HFF-Myc (cell line): ENCODE results near the gene C5orf46.

Source experiments
- DNase-seq: peaks from one replicate; pipeline ENCODE4 v3.0.0-alpha.2; 2011; ENCODE audit warnings: low read depth; ENCODE audit errors: extremely low read depth
- H3K4me3 ChIP-seq: replicated peaks from 2 replicates; pipeline ENCODE4 v1.5.1; 2011; ENCODE audit warnings: low read depth, mild to moderate bottlenecking, control low read depth, low read length
- CTCF ChIP-seq: IDR thresholded peaks from 2 replicates; pipeline ENCODE4 v1.5.1; 2012; ENCODE audit warnings: mild to moderate bottlenecking, low read depth, low read length, control low read depth; ENCODE audit errors: missing control alignments

The C5orf46 gene

GRCh38 chr5:147851578-147851977 lies 54.8 kb downstream of the C5orf46 start:
- TF ChIP-seq CTCF = no peak
- no peak for DNase-seq
- H3K4me3 ChIP-seq = no peak overlapping the region

GRCh38 chr5:147849226-147849625 lies 57.1 kb downstream of the C5orf46 start:
- no peak for TF ChIP-seq CTCF
- no peak overlapping the region for H3K4me3 ChIP-seq
- DNase-seq = no peak

- no peak overlapping the region for H3K4me3 ChIP-seq
- DNase-seq = no peak
- no peak for TF ChIP-seq CTCF
Observed at GRCh38 chr5:147845618-147846017, 60.7 kb downstream of the C5orf46 start.

- no peak for TF ChIP-seq CTCF
- DNase-seq = no peak
- no peak overlapping the region for H3K4me3 ChIP-seq
Observed at GRCh38 chr5:147844846-147845245, 61.5 kb downstream of the C5orf46 start.

GRCh38 chr5:147842869-147843268 lies 63.5 kb downstream of the C5orf46 start:
- H3K4me3 ChIP-seq = no peak overlapping the region
- DNase-seq = no peak
- TF ChIP-seq CTCF = no peak
